ENCODE results near the gene SH3PXD2A. TPM values are rescaled to one million over a fixed set of nuclear protein-coding genes. Genes with fewer than 3 reads are reported as not detected.
"Not testable (repeated sequence)": the region's sequence is repeated elsewhere in the genome, so short reads cannot be mapped to it uniquely, and the experiment has no call there.

Gene SH3PXD2A
- total RNA-seq, 1 donor from 2014 or later, result 12.2 TPM

DNA sequence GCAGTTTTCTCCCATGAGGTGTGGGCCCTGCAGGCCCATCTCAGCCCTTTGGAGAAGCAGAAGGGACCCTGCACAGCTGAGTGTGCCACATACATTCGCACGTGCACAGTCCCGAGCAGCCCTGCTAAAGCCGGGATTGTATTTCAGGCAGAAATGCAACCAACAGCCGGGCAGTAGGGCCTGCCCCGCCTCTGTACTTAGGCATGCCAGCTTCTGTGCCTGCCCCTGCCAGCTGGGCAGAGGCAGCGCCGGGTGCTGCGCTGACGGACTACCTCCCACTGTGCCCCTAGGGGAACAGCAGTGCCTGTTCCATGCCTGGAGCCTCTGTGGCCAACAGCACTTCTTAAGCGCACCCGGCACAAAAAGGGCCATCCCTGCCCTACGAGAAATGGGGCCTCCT lies 191.6 kb downstream of the SH3PXD2A start:
- Histone ChIP-seq H3K27me3 (ENCODE audit: control insufficient read depth, insufficient read depth, low read length) (no peaks in the 10 kb centered on the region), H3K4me3 (ENCODE audit: low read depth, low read length) (no peak overlapping the region), H3K36me3 (ENCODE audit: control insufficient read depth, insufficient read depth, low read length) (no peaks in the 10 kb centered on the region)
- no peak for DNase-seq (ENCODE audit: low read depth)
- TF ChIP-seq, protein P1, sequence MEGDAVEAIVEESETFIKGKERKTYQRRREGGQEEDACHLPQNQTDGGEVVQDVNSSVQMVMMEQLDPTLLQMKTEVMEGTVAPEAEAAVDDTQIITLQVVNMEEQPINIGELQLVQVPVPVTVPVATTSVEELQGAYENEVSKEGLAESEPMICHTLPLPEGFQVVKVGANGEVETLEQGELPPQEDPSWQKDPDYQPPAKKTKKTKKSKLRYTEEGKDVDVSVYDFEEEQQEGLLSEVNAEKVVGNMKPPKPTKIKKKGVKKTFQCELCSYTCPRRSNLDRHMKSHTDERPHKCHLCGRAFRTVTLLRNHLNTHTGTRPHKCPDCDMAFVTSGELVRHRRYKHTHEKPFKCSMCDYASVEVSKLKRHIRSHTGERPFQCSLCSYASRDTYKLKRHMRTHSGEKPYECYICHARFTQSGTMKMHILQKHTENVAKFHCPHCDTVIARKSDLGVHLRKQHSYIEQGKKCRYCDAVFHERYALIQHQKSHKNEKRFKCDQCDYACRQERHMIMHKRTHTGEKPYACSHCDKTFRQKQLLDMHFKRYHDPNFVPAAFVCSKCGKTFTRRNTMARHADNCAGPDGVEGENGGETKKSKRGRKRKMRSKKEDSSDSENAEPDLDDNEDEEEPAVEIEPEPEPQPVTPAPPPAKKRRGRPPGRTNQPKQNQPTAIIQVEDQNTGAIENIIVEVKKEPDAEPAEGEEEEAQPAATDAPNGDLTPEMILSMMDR (IDR thresholded peaks at IDR 0.05; ENCODE audit: insufficient read depth, low read length, poor library complexity, severe bottlenecking), result no peak

DNA sequence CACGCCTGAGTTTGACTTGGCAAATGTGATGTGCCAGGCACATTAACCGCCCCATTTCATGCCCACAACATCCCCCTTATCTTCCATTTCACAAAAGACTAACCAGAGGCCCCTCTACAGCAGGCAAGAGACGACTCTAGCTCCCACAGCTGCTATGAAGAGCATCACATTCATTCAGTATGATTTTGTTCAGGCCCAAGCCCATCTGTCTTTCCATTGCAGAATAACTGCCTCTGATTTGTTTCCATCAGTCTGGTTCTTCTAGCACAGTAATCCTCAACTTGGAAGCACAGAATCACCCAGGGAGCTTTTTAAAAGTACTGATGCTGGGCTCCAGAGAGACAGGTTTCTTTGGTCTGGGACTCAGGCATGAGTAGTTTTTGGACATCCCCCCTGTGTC lies 192.1 kb downstream of the SH3PXD2A start:
- H3K4me3 ChIP-seq (ENCODE audit: low read depth, low read length), result no peak overlapping the region
- DNase-seq (ENCODE audit: low read depth), result no peak
- TF ChIP-seq, protein P1 (IDR thresholded peaks at IDR 0.05; ENCODE audit: insufficient read depth, low read length, poor library complexity, severe bottlenecking), result no peak
- no peaks in the 10 kb centered on the region for H3K36me3 ChIP-seq (ENCODE audit: control insufficient read depth, insufficient read depth, low read length)
- H3K27me3 ChIP-seq (ENCODE audit: control insufficient read depth, insufficient read depth, low read length), result no peaks in the 10 kb centered on the region

DNA sequence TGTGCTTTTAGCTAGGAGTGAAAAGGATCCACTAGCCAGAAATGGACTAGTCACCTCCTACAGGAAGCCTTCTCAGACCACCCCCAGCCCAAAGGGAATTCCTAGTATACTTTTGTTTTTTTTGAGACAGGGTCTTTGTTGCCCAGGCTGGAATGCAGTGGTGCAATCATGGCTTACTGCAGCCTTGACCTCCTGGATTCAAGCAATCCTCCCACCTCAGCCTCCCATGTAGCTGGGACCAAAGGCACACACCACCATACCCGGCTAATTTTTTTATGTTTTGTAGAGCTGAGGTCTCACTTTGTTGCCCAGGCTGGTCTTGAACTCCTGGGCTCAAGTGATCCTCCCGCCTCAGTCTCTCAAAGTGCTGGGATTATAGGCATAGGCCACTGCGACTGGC lies 192.7 kb downstream of the SH3PXD2A start:
- not testable (repeated sequence) for DNase-seq (ENCODE audit: low read depth); H3K4me3 ChIP-seq (ENCODE audit: low read depth, low read length); H3K36me3 ChIP-seq (ENCODE audit: control insufficient read depth, insufficient read depth, low read length); H3K27me3 ChIP-seq (ENCODE audit: control insufficient read depth, insufficient read depth, low read length)

DNA sequence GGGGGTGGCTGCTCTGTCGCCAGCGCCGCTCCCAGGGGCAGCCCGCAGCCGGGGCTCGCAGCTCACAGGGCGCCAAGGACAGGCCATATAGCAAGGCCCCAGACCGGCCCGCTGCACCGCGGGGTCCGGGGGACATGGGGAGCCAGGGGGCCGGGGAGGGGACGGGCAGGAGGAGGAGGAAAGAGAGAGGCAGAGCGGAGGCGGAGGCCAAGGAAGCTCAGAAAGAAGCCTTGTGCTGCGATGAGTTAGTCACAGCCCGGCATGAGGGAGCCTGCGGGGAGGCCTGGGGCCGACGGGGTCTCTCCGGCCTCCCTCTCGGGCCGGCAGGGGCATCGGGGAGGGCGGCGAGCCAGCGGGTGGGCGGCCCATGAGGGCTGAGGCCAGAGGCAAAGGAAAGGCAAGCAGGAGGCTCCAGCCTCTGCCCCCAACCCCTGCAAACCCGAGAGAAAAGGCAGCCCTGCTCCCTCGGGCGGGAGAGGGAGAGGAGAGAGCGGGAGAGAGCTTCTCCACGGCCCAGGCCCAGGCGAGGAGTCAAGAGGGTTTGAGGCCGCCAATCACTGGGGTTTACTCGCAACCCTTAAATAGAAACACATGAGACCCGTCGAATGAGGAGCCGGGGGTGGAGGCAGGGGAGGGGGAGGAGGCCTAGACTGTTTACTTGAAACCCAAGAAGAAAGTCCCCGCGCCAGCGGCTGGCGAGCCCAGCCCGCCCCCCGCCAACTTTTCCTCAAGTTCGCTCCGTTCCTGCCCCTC lies 194.0 kb downstream of the SH3PXD2A start:
- DNase-seq (ENCODE audit: low read depth), result peak; percentile 53
- Histone ChIP-seq H3K27me3 (ENCODE audit: control insufficient read depth, insufficient read depth, low read length) (no peaks in the 10 kb centered on the region), H3K4me3 (ENCODE audit: low read depth, low read length) (peak overlapping the region; percentile 48), H3K36me3 (ENCODE audit: control insufficient read depth, insufficient read depth, low read length) (no peaks in the 10 kb centered on the region)
- TF ChIP-seq, protein P1 (IDR thresholded peaks at IDR 0.05; ENCODE audit: insufficient read depth, low read length, poor library complexity, severe bottlenecking), result no peak

DNA sequence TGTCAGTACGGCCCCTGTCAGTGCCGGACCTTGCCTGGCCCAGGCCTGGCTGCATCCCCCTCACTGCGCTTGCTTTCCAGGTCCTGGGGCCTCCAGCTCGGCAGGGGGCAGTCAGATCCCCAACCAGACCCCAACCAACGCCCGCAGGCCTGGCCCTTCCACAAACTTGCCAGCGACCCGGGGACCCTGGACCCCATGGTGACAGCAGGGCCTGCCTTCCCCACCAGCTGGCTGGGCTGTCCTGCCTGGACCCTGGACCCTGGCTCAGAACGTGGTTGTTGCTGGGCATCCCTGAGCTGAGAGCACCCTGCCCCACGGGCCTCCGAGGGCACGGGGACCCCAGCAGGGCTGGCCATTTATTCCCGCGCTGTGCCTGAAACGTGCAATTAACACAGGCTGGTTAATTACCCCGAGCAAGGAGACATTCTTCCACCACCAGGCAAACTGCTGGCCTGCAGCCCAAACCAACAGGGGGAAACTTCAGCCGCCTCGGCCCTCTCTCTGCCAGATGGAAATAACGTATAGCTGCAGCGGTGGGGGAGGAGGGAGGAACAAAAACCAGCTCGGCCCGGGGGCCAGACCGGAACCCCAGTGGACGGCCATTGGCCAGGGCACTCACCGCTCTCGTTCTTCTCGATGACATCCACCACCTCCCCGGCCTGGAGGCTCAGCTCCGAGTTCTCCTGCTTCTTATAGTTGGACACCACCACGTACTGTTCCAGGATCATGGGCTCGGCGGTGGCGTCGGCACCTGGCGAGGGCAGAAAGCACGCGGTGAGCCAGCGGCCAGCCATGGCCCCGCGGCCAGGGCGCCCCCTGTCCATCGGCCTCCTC lies 194.8 kb downstream of the SH3PXD2A start:
- TF ChIP-seq, protein P1 (IDR thresholded peaks at IDR 0.05; ENCODE audit: insufficient read depth, low read length, poor library complexity, severe bottlenecking), result peak; percentile 28
- no peaks in the 10 kb centered on the region for H3K36me3 ChIP-seq (ENCODE audit: control insufficient read depth, insufficient read depth, low read length)
- peak overlapping the region; percentile 48 for H3K4me3 ChIP-seq (ENCODE audit: low read depth, low read length)
- H3K27me3 ChIP-seq (ENCODE audit: control insufficient read depth, insufficient read depth, low read length), result no peaks in the 10 kb centered on the region
- no peak for DNase-seq (ENCODE audit: low read depth)

DNA sequence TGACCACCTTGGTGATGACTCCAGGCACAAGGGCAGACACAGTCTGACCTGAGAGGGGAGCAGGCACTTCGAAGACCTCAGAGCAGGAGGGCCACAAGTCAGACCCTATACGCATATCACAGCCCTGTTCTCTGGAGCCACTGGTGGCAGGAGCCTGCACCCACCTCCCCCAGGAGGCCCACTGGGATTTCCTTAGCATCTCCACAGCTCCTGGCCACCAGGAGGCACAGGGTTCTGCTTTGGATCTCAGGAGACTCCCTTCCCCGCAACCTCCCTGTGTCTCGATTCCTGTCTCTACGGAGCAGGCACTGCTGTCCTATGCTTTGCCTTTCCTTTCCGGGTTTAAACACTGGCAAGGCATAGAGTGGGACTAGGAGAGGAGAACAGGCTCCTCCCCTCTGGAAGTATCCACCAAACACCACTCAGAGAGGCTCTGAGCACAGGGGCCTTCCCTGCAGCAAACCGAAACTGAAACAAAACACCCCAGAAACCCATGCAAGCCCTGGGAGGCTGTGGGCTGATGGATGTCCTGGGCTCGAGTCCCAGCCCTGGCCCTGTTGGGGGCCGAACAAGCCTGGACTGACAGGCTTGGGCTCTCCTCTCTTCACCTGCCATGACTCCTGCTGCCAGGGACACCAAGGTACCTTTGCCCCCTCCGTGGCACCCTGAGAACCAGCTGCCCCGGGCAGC lies 195.6 kb downstream of the SH3PXD2A start:
- Histone ChIP-seq H3K4me3 (ENCODE audit: low read depth, low read length) (peak overlapping the region; percentile 48), H3K27me3 (ENCODE audit: control insufficient read depth, insufficient read depth, low read length) (no peaks in the 10 kb centered on the region), H3K36me3 (ENCODE audit: control insufficient read depth, insufficient read depth, low read length) (no peaks in the 10 kb centered on the region)
- DNase-seq (ENCODE audit: low read depth), result peak; percentile 78
- TF ChIP-seq, protein P1 (IDR thresholded peaks at IDR 0.05; ENCODE audit: insufficient read depth, low read length, poor library complexity, severe bottlenecking), result no peak
